Measurements from ENCODE around the gene MDH2.

GRCh38 chr7:76048668-76048988, 722 bp downstream of the MDH2 start:
- TF ChIP-seq ZNF114 (CRISPR knock-in tag; IDR thresholded peaks at IDR 0.05) (no peak), POLR2AphosphoS5 (IDR thresholded peaks at IDR 0.05; ENCODE audit: low read depth) (no peak)
